DMS 273 (cell line): ENCODE data around the gene GNPTAB.
"Not testable (repeated sequence)": the region's sequence is repeated elsewhere in the genome, so short reads cannot be mapped to it uniquely, and the experiment has no call there.

ENCODE experiments used
- DNase-seq: peaks from one replicate; lab custom pipeline; 2025; ENCODE audit not compliant: unreplicated experiment; lab: John Stamatoyannopoulos, UW

The GNPTAB gene

DNA sequence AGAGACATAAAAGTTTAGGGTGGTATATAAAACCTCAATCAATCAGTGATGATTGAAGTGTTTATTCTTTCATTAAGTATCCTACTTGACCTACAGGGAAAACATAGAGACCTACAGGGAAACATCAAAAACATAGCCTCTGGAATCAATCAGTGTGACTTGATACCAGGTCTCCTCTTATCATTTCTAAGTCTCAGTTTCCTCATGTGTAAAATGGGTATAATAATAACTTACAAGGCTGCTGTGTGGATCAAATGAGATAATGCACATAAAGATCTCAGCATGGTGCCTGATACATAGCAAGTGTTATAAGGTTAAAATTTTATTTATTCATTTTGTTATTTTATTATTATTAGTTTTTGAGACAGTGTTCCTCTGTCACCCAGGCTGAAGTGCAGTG lies 22.2 kb upstream of the GNPTAB start:
- DNase-seq, result no peak

DNA sequence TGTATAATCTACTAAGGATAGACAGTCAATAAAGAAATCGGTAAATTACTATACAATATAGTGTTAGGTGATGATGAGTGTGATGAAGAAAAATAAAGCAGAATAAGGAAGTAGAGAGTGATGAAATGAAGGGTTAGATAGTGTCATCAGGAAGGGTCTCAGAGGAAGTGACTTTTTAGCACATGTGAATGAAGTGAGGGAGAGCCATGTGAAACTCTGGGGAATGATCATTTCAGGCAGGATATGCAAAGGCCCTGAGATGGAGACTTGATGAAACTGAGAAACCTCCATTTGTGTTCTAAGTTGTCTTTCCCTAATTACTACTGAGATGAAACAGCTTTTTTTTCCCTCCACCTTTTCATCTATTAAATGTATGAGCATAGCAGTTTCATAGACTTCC lies 19.4 kb upstream of the GNPTAB start:
- DNase-seq, result no peak

- DNase-seq, result no peak
These were observed 16.6 kb upstream of the GNPTAB start for GRCh38 chr12:101847325-101847724.

GRCh38 chr12:101845137-101845711 lies 14.5 kb upstream of the GNPTAB start:
- no peak for DNase-seq

DNA sequence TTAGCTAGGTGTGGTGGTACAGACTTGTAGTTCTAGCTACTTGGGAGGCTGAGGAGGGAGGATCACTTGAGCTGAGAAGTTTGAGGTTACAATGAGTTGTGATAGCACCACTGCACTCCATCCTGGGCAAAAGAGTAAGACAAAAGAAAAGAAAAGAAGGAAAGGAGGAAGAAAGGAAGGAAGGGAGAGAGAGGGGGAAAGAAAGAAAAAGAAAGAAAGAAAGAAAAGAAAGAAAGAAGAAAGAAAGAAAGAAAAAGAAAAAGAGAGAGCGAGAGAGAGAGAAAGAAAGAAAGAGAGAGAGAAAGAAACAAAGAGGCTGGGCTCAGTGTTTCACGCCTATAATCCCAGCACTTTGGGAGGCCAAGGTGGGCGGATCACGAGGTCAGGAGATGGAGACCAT lies 10.3 kb upstream of the GNPTAB start:
- no peak for DNase-seq

GRCh38 chr12:101839324-101840283 lies 8.8 kb upstream of the GNPTAB start:
- peak; percentile 71 for DNase-seq

GRCh38 chr12:101838628-101839323 lies 8.0 kb upstream of the GNPTAB start:
- no peak for DNase-seq

DNA sequence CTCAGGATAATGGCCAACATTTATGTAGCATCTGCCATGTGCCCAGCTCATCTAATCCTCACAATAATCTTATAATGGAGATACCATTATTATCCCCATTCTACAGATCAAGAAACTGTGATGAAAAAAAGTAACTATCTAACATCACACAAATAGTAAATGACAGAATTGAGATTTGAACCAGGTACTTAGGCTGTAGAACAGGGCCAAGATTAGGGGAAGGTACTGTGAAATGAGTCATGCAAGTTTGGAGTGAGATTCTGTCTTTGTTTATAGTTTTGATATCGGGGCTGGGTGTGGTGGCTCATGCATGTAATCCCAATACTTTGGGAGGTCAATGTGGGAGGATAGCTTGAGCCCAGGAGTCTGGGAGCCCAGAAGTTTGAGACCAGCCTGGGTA lies 1.3 kb upstream of the GNPTAB start:
- peak; percentile 11 for DNase-seq

DNA sequence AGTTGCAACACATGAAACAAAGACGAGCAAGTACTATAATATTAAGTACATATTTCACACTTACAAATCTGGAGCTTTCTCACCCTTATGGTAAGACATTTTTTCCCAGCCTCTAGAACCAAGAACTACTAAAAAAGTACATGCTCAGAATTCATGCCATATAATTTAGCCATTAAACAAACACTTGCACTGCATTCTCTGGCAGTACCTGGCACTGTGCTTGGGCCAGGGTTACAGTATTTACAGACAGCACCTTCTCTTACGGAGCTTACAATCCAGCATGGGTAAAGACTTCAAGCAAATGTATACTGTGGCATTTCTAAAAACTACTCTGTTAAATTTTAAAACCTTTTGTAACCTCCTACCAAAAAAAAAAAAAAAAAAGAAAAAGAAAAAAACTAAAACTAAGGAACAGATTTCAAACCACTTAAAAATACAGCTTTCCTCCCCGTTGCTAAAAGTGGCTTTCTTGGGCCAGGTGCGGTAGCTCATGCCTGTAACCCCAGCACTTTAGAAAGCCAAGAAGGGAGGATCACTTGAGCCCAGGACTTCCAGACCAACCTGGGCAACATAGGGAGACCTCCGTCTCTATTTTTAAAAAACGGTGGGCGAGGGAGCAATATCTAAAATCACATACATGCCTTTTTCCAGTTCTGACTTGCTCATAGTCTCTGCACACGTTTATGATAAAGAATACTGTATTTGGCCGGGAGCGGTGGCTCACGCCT lies 956 bp downstream of the GNPTAB start:
- DNase-seq, result peak; percentile 46

GRCh38 chr12:101828463-101829196 lies 2.1 kb downstream of the GNPTAB start:
- peak; percentile 38 for DNase-seq

- DNase-seq, result no peak
These were observed 3.9 kb downstream of the GNPTAB start for GRCh38 chr12:101826766-101827368.

GRCh38 chr12:101824831-101825230 lies 5.9 kb downstream of the GNPTAB start:
- DNase-seq, result no peak

- peak; percentile 83 for DNase-seq
These were observed 6.9 kb downstream of the GNPTAB start for GRCh38 chr12:101823891-101824290.

GRCh38 chr12:101823039-101823438 lies 7.7 kb downstream of the GNPTAB start:
- DNase-seq, result no peak

DNA sequence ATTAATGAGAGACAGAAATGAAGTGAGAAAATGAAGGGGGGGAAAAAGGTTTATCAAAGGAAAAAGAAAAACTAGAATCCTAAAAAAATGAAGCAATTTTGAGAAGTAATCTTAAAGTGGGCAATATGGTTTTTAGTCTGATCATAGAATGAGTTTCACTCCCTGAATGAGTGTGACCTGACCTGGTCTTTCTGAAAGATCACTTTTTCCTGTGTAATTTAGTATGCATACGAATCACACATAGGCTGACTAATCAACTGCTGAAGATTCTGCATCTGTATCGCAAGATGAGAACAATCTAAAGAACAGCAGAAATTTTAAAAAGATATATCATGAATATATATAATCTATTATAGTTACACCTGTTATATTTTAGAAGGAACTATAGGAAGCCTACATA lies 11.3 kb downstream of the GNPTAB start:
- no peak for DNase-seq

GRCh38 chr12:101818689-101819088 lies 12.1 kb downstream of the GNPTAB start:
- not testable (repeated sequence) for DNase-seq

- DNase-seq, result no peak
These were observed 17.6 kb downstream of the GNPTAB start for GRCh38 chr12:101813117-101813516.

GRCh38 chr12:101812716-101813115 lies 18.0 kb downstream of the GNPTAB start:
- DNase-seq, result not testable (repeated sequence)

GRCh38 chr12:101811342-101811741 lies 19.4 kb downstream of the GNPTAB start:
- not testable (repeated sequence) for DNase-seq

GRCh38 chr12:101809208-101809607 lies 21.6 kb downstream of the GNPTAB start:
- no peak for DNase-seq
